Esophagus squamous epithelium (tissue), 4 donors: Measurements from ENCODE around the gene LYAR.

ENCODE experiments used
- CTCF ChIP-seq, 6 experiments: fragments of 450-650 bp in 4 of 6; fragments of 200-600 bp in 2 of 6; sonication (generic) in 2 of 6; IDR thresholded peaks; one replicate each; pipeline ENCODE4 v1.5.1; 2016 to 2019; ENCODE audit warnings: antibody characterized with exemption in 6 of 6, mild to moderate bottlenecking in 4 of 6, moderate library complexity in 4 of 6
- POLR2A ChIP-seq, 4 donors: fragments of 450-650 bp; IDR thresholded peaks; one replicate each; pipeline ENCODE4 v1.6.1; 2017; ENCODE audit warnings: antibody characterized with exemption in 4 of 4, mild to moderate bottlenecking in 4 of 4, moderate library complexity in 3 of 4

DNA sequence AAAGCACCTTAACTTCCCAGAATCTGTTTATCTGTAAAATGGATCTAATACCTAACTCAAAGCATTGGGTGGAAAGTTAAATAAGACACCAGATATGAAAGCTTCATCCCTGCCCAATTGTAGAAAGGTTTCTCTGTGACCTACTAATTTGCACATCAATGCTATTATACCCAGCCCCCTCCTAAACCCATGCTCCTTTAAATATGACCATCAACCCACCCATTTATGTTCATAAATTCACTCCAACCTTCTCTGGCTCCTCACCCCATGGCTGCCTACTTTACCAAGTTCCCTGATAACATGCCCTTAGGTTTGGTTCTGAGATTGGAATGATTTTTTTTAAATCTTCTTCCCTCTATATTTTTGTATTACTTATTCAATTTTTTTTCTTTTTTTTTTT is 1.9 kb downstream of the LYAR start:
- no peak for TF ChIP-seq CTCF (IDR thresholded peaks at IDR 0.05)
- no peak for TF ChIP-seq POLR2A (IDR thresholded peaks at IDR 0.05)
